AG04449 (cell line): Measurements from ENCODE around the gene TNF.

Experiments
- CTCF ChIA-PET: fragments of 350-600 bp; formaldehyde crosslinking; extraction: SDS; loops from one replicate; lab custom pipeline; 2021; ENCODE audit warnings: antibody characterized with exemption; lab: Yijun Ruan, JAX
- POLR2A ChIA-PET: fragments of 400-600, 350-600 bp; formaldehyde crosslinking; extraction: SDS; loops from one replicate; lab custom pipeline; 2020; ENCODE audit warnings: antibody characterized with exemption, inconsistent platforms; lab: Yijun Ruan, JAX
- DNase-seq: peaks from one replicate; pipeline ENCODE4 v3.0.0-alpha.2; 2010; ENCODE audit warnings: low read depth, low spot score
- H3K4me3 ChIP-seq: 2 replicates; pipeline ENCODE4 v1.5.1; 2011; ENCODE audit warnings: low read depth, mild to moderate bottlenecking, control low read depth, low read length
- CTCF ChIP-seq: IDR thresholded peaks from one replicate; pipeline ENCODE4 v1.5.1; 2011; ENCODE audit warnings: mild to moderate bottlenecking, moderate library complexity, low read length, control low read depth, inconsistent platforms; ENCODE audit not compliant: insufficient read depth; ENCODE audit errors: missing control alignments

Gene TNF

GRCh38 chr6:31609519-31610406 is 34.4 kb downstream of the TNF start:
- no peak for DNase-seq
- ChIA-PET POLR2A (no interaction called here), CTCF (interaction anchor here (0.8 to 12.1 kb wide), 8 partner anchors 8 to 74 kb away, joined by 3 to 148 read pairs (median 4); partner anchors contain the start of gene ATP6V1G2)
- TF ChIP-seq CTCF: no peak
- H3K4me3 ChIP-seq: no peak overlapping the region

GRCh38 chr6:31610968-31611367 is 35.6 kb downstream of the TNF start:
- no peak for DNase-seq
- CTCF ChIA-PET: interaction anchor here (0.8 to 12.1 kb wide), 5 partner anchors 9 to 66 kb away, joined by 3 to 148 read pairs (median 5); partner anchors contain the start of gene ATP6V1G2
- no peak for TF ChIP-seq CTCF
- H3K4me3 ChIP-seq: no peak overlapping the region
- POLR2A ChIA-PET: interaction anchor here (0.5 kb wide), 1 partner anchor 83 kb away, joined by 3 read pairs; no protein-coding TSS in a partner anchor

GRCh38 chr6:31614075-31614619 is 38.8 kb downstream of the TNF start:
- POLR2A ChIA-PET: no interaction called here
- no peak for TF ChIP-seq CTCF
- no peak overlapping the region for H3K4me3 ChIP-seq
- DNase-seq: no peak
- CTCF ChIA-PET: interaction anchor here (12.1 kb wide), 1 partner anchor 17 kb away, joined by 148 read pairs; no protein-coding TSS in a partner anchor

GRCh38 chr6:31614684-31615578 is 39.6 kb downstream of the TNF start, which contains the start of gene AIF1:
TSS of gene AIF1 (plus strand) at chr6:31615234. CDS start at chr6:31615330, 96 bp downstream.
- H3K4me3 ChIP-seq: no peak within 1 kb of the TSS
- no peak for TF ChIP-seq CTCF
- DNase-seq: no peak
- POLR2A ChIA-PET: no interaction called here
- CTCF ChIA-PET: interaction anchor here (1.5 to 12.1 kb wide), 2 partner anchors 18 to 69 kb away, joined by 3 to 148 read pairs; partner anchors contain the start of gene ATP6V1G2

- POLR2A ChIA-PET: no interaction called here
- no peak for DNase-seq
- no peak overlapping the region for H3K4me3 ChIP-seq
- CTCF ChIA-PET: interaction anchor here (1.5 to 12.1 kb wide), 2 partner anchors 18 to 69 kb away, joined by 3 to 148 read pairs; partner anchors contain the start of gene ATP6V1G2
- TF ChIP-seq CTCF: no peak
Observed at GRCh38 chr6:31615748-31616147, 40.4 kb downstream of the TNF start.
